Right atrium auricular region (tissue), 2 donors: Measurements from ENCODE around the gene ANTXR1. TPM values are rescaled to one million over a fixed set of nuclear protein-coding genes. Genes with fewer than 3 reads are reported as not detected.

ENCODE experiments used
- DNase-seq: peaks from one replicate; pipeline ENCODE4 v3.0.0-alpha.2; 2019; ENCODE audit warnings: low spot score
- H3K27ac ChIP-seq, 2 donors: fragments of 200-600 bp; sonication (generic); 1 replicate in 1 of 2; 2 replicates in 1 of 2; pipeline ENCODE4 v1.5.1; 2016 to 2019
- H3K27me3 ChIP-seq, 2 donors: fragments of 200-600 bp; sonication (generic); one replicate each; pipeline versions ENCODE4 v1.5.1 to v1.6.0; 2017 to 2019
- H3K36me3 ChIP-seq: fragments of 200-600 bp; sonication (generic); one replicate; pipeline ENCODE4 v1.5.1; 2016
- H3K4me1 ChIP-seq, 2 donors: fragments of 200-600 bp; sonication (generic); one replicate each; pipeline versions ENCODE4 v1.5.1 to v1.6.0; 2017 to 2019
- H3K4me3 ChIP-seq, 2 donors: fragments of 200-600 bp; sonication (generic); 1 replicate in 1 of 2; 2 replicates in 1 of 2; pipeline ENCODE4 v1.5.1; 2017 to 2019; ENCODE audit warnings: mild to moderate bottlenecking in 1 of 2, moderate library complexity in 1 of 2
- H3K9me3 ChIP-seq, 2 donors: fragments of 200-600 bp; sonication (generic); one replicate each; pipeline ENCODE4 v1.5.1; 2019
- total RNA-seq, 2 donors: library from RNA; depleted of rRNA; stranded (reverse); fragments of >200 nt; gene quantifications; one replicate each; pipeline ENCODE4 v1.1.0, GENCODE V29; 2016
- TF ChIP-seq, protein P1 (sequence below), 2 donors: fragments of 200-600 bp; sonication (generic); IDR thresholded peaks; one replicate each; pipeline ENCODE4 v1.5.1; 2019; ENCODE audit warnings: antibody characterized with exemption in 2 of 2

Gene ANTXR1
- total RNA-seq, 2 donors from 2014 or later = 27.3 to 52.2 TPM

DNA sequence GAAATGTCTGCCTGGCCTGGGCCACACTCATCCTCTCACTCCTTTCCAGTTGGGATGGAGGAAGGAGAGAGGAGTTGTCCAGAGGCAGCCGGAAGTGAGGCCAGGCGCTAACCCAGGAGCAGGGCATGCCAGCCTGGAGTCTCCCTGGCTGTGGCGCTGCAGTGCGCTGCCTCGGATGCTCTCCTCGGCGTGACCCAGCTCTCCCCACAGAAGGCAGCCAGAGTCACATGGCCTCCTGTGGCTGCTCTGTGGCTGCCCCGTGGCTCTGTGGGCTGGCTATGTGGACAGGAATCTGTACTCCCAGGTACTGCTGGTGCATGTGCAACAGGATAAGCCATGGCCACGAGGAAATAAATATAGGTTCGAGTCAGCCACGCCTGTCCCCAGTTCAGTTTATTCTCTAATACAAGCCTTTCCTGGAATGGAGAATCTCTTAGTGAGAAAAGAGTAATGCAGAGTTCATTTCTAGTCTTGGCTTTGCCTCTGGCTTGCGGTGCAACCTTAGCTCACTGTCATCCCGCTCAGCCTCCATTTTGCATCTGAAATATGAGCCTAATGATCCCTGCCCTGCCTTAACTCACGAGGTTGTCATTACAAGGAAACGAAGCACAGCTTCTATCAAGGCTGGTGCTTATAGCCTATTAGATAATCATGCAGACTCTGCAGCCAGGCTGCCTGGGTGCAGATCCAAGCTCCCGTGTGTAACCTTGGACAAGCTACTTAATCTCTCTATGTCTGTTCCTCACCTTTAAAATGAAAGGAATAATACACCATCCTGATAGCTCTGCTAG is 106.3 kb downstream of the ANTXR1 start:
- Histone ChIP-seq H3K4me3 (no peak overlapping the region), H3K36me3 (no peaks in the 10 kb centered on the region), H3K27me3 (no peaks in the 10 kb centered on the region), H3K4me1 (peaks cover 0 to 10% of the 10 kb centered on the region in 2 donors), H3K9me3 (no peaks in the 10 kb centered on the region), H3K27ac (no peak overlapping the region)
- no peak for DNase-seq
- TF ChIP-seq, protein P1, sequence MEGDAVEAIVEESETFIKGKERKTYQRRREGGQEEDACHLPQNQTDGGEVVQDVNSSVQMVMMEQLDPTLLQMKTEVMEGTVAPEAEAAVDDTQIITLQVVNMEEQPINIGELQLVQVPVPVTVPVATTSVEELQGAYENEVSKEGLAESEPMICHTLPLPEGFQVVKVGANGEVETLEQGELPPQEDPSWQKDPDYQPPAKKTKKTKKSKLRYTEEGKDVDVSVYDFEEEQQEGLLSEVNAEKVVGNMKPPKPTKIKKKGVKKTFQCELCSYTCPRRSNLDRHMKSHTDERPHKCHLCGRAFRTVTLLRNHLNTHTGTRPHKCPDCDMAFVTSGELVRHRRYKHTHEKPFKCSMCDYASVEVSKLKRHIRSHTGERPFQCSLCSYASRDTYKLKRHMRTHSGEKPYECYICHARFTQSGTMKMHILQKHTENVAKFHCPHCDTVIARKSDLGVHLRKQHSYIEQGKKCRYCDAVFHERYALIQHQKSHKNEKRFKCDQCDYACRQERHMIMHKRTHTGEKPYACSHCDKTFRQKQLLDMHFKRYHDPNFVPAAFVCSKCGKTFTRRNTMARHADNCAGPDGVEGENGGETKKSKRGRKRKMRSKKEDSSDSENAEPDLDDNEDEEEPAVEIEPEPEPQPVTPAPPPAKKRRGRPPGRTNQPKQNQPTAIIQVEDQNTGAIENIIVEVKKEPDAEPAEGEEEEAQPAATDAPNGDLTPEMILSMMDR (IDR thresholded peaks at IDR 0.05) = no peak

DNA sequence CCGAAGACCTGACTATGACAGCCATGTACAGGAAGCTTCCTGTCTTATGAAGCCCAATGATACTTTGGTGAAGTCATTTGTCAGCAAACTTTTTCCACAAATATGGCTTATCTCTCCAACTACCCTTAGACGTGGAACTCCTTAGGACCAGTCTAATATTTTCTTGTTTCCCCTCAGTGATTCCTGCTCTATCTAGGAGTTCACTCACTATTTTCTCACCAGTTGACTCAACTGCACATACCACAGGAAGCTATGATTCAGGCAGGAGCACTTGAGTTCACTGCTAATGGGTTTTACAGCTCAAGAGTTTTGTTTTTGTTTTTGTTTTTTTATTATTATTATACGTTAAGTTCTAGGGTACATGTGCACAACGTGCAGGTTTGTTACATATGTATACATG is 109.3 kb downstream of the ANTXR1 start:
- no peak overlapping the region for H3K27ac ChIP-seq
- no peaks in the 10 kb centered on the region for H3K9me3 ChIP-seq
- no peaks in the 10 kb centered on the region for H3K27me3 ChIP-seq
- no peak for DNase-seq
- no peak overlapping the region for H3K4me3 ChIP-seq
- peaks cover 0 to 8% of the 10 kb centered on the region in 2 donors for H3K4me1 ChIP-seq
- no peaks in the 10 kb centered on the region for H3K36me3 ChIP-seq
- TF ChIP-seq, protein P1 (IDR thresholded peaks at IDR 0.05) = no peak

DNA sequence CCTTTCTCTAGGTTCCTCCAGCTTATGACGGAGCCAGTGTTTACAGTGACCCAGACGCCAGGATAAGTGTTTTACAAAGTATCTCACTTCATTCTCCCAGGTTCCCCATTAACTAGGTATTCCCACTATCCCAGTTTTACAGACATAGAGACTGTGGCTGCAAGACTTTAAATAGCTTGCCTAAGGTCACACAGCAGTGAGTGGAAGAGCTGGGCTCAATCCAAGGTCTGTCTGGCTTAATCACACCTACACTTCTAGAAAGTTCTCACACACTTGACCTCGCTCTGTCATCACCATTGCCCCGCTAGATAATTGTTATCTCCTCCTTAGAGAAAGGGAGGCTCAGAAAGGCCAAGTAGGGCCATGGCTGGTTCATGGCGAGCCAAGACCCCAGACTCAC is 110.2 kb downstream of the ANTXR1 start:
- DNase-seq = no peak
- Histone ChIP-seq H3K9me3 (no peaks in the 10 kb centered on the region), H3K27me3 (no peaks in the 10 kb centered on the region), H3K27ac (no peak overlapping the region), H3K4me1 (peaks cover 0 to 8% of the 10 kb centered on the region in 2 donors), H3K4me3 (no peak overlapping the region), H3K36me3 (no peaks in the 10 kb centered on the region)
- TF ChIP-seq, protein P1 (IDR thresholded peaks at IDR 0.05) = no peak

DNA sequence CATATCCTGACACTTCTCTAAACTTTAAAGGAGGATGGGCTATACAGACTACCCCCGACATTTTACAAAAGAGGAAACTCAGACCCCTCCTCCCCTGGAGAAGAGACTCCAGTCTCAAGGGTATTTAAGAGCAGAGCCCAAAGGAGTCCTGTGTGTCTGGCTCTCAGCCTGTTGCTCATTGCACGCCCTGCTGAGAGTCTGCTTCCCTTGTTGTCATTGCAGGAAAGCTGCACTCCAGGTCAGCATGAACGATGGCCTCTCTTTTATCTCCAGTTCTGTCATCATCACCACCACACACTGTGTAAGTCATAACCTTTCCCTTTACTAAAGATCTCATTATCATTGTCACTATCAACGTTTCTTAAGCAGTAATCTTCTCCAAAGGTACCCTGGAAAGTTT is 111.4 kb downstream of the ANTXR1 start:
- peaks cover 0 to 8% of the 10 kb centered on the region in 2 donors for H3K4me1 ChIP-seq
- H3K27ac ChIP-seq = no peak overlapping the region
- no peaks in the 10 kb centered on the region for H3K36me3 ChIP-seq
- H3K9me3 ChIP-seq = no peaks in the 10 kb centered on the region
- no peak for DNase-seq
- no peaks in the 10 kb centered on the region for H3K27me3 ChIP-seq
- TF ChIP-seq, protein P1 (IDR thresholded peaks at IDR 0.05) = no peak
- H3K4me3 ChIP-seq = no peak overlapping the region

DNA sequence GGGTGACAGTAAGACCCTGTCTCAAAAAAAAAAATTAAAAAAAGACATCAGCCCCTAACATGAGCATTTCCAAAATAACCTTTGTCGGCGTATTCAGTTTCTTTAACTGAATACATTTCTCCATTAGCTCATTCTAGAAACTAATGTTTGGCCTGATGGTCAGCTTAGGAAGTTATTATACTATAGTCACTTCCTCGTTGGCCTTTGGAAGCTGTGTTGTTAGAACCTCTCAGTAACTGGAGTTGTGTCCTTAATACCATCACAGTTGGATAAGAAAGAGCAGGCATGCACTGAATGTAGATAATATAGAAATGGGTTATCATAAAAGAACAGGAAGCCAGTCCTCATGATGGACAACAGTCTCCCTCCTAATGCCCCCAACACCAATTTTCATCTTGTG is 112.8 kb downstream of the ANTXR1 start:
- no peaks in the 10 kb centered on the region for H3K9me3 ChIP-seq
- H3K27ac ChIP-seq = no peak overlapping the region
- H3K27me3 ChIP-seq = no peaks in the 10 kb centered on the region
- H3K36me3 ChIP-seq = no peaks in the 10 kb centered on the region
- TF ChIP-seq, protein P1 (IDR thresholded peaks at IDR 0.05) = no peak
- no peak overlapping the region for H3K4me3 ChIP-seq
- no peak for DNase-seq
- peaks cover 0 to 8% of the 10 kb centered on the region in 2 donors for H3K4me1 ChIP-seq

DNA sequence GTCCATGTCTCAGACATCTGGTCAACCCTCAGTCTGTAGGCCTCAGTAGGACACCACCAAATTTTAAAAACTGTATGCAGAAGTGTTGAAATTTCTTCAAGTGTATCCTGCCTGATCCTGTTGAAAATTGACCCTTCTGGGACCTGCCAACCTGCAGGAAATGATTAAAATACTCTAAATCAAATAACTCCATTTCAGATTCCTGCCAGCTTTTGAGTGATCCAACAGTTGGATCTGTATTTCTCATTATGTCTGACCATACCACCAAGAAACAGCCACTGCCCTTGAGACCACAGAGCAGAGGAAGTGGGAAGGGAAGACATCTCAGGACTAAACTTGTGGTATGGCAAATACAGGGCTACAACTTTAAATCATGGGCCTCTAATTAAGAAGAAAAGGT is 113.4 kb downstream of the ANTXR1 start:
- TF ChIP-seq, protein P1 (IDR thresholded peaks at IDR 0.05) = no peak
- H3K27ac ChIP-seq = no peak overlapping the region
- no peak for DNase-seq
- H3K36me3 ChIP-seq = no peaks in the 10 kb centered on the region
- H3K27me3 ChIP-seq = no peaks in the 10 kb centered on the region
- H3K4me3 ChIP-seq = no peak overlapping the region
- no peaks in the 10 kb centered on the region for H3K9me3 ChIP-seq
- peaks cover 0 to 8% of the 10 kb centered on the region in 2 donors for H3K4me1 ChIP-seq
